GM12878 (cell line): Measurements from ENCODE around the gene TIMM50. TPM values are rescaled to one million over a fixed set of nuclear protein-coding genes. Genes with fewer than 3 reads are reported as not detected.

Experiments used
- ATAC-seq: fragments of 200-7000 bp; cut with Tn5 transposase; 3 replicates; pipeline ENCODE4 v1.9.1; 2020; ENCODE audit warnings: mild to moderate bottlenecking, moderate library complexity
- BruUV-seq: library from RNA; stranded (reverse); fragments of 400-500 nt; replicated peaks from 2 replicates; lab custom pipeline; 2021; lab: Mats Ljungman, UMichigan
- CTCF ChIA-PET: fragments of 300-600 bp; sonication (Branson Sonifier 250); formaldehyde crosslinking; extraction: SDS; loops from one replicate; lab custom pipeline; 2021; ENCODE audit warnings: inconsistent platforms; lab: Yijun Ruan, JAX
- POLR2A ChIA-PET: fragments of 350-600 bp; formaldehyde crosslinking; extraction: SDS; loops from one replicate; lab custom pipeline; 2021; ENCODE audit warnings: inconsistent platforms; lab: Charles Lee
- RAD21 ChIA-PET: fragments of 300-600 bp; sonication (Branson Sonifier 250); formaldehyde crosslinking; loops from one replicate; lab custom pipeline; 2023; ENCODE audit warnings: antibody characterized with exemption; ENCODE audit not compliant: unreplicated experiment; lab: Charles Lee
- SMC1A ChIA-PET: fragments of 300-600 bp; sonication (Branson Sonifier 250); formaldehyde crosslinking; loops from one replicate; lab custom pipeline; 2023; ENCODE audit not compliant: unreplicated experiment, uncharacterized antibody; lab: Charles Lee
- DNase-seq: peaks from one replicate; pipeline ENCODE4 v3.0.0-alpha.2; 2011; ENCODE audit warnings: low read depth, low spot score
- FAIRE-seq: peaks from 3 replicates; lab custom pipeline; 2011; peaks lifted over from hg19 to GRCh38; lab: Jason Lieb, UNC
- H2AFZ ChIP-seq: 2 replicates; pipeline ENCODE4 v1.6.0; 2011; ENCODE audit warnings: low read depth, low read length, control low read depth; ENCODE audit not compliant: control insufficient read depth
- H3K27ac ChIP-seq: 2 replicates; pipeline ENCODE4 v1.5.1; 2011; ENCODE audit warnings: control low read depth; ENCODE audit not compliant: control insufficient read depth, insufficient read depth
- H3K27me3 ChIP-seq, 2 experiments: replicated peaks in 1 of 2; 2 replicates each; pipeline versions ENCODE4 v1.6.0 to v1.6.1; 2011; ENCODE audit warnings: low read length in 1 of 2; ENCODE audit not compliant: control insufficient read depth in 2 of 2, insufficient read depth in 2 of 2
- H3K36me3 ChIP-seq, 2 experiments: 2 replicates each; pipeline ENCODE4 v1.5.1; 2011; ENCODE audit warnings: low read length in 1 of 2; ENCODE audit not compliant: control insufficient read depth in 2 of 2, insufficient read depth in 2 of 2
- H3K4me1 ChIP-seq: 2 replicates; pipeline ENCODE4 v1.6.1; 2011; ENCODE audit warnings: mild to moderate bottlenecking, low read length, moderate library complexity, mixed read lengths; ENCODE audit not compliant: control insufficient read depth, insufficient read depth
- H3K4me2 ChIP-seq: 2 replicates; pipeline ENCODE4 v1.6.0; 2011; ENCODE audit warnings: control low read depth; ENCODE audit not compliant: control insufficient read depth, insufficient read depth
- H3K4me3 ChIP-seq: fragments of 200-600 bp; sonication (generic); 2 replicates; pipeline ENCODE4 v1.5.1; 2016
- H3K79me2 ChIP-seq: 2 replicates; pipeline ENCODE4 v1.6.0; 2011; ENCODE audit warnings: low read length; ENCODE audit not compliant: control insufficient read depth, insufficient read depth
- H3K9ac ChIP-seq: 2 replicates; pipeline ENCODE4 v1.8.0; 2011; ENCODE audit warnings: low read length, control low read depth, mixed read lengths; ENCODE audit not compliant: control insufficient read depth, insufficient read depth
- H3K9me3 ChIP-seq: replicated peaks from 3 replicates; pipeline ENCODE4 v1.5.1; 2011; ENCODE audit warnings: mild to moderate bottlenecking, low read length; ENCODE audit not compliant: control insufficient read depth, insufficient read depth
- H4K20me1 ChIP-seq: 2 replicates; pipeline ENCODE4 v1.6.0; 2011; ENCODE audit not compliant: control insufficient read depth, insufficient read depth
- BCL11A ChIP-seq: IDR thresholded peaks from 2 replicates; pipeline ENCODE4 v1.6.1; 2011; ENCODE audit warnings: low read depth, low read length
- BHLHE40 ChIP-seq, 2 experiments: fragments of 450-650 bp in 1 of 2; IDR thresholded peaks; 2 replicates each; pipeline ENCODE4 v1.6.1; 2011 to 2017; ENCODE audit warnings: low read depth in 2 of 2, borderline replicate concordance in 1 of 2, improper control_type of control experiment in 1 of 2, low read length in 1 of 2, mild to moderate bottlenecking in 1 of 2
- CBFB ChIP-seq: IDR thresholded peaks from 2 replicates; pipeline ENCODE4 v1.6.1; 2016; ENCODE audit warnings: antibody characterized with exemption, low read depth
- EED ChIP-seq: sonication (generic); IDR thresholded peaks from 2 replicates; pipeline ENCODE4 v1.6.1; 2016; ENCODE audit warnings: antibody characterized with exemption, low read depth
- EGR1 ChIP-seq, 2 experiments: IDR thresholded peaks; 1 replicate in 1 of 2; 2 replicates in 1 of 2; pipeline ENCODE4 v1.6.1; 2011 to 2012; ENCODE audit warnings: low read depth in 2 of 2, low read length in 2 of 2, borderline replicate concordance in 1 of 2, mild to moderate bottlenecking in 1 of 2, moderate library complexity in 1 of 2
- HDAC6 ChIP-seq: fragments of 200-600 bp; sonication (generic); IDR thresholded peaks from one replicate; pipeline ENCODE4 v1.8.0; 2017; ENCODE audit warnings: antibody characterized with exemption; ENCODE audit not compliant: unreplicated experiment
- IKZF1 ChIP-seq: fragments of 450-650 bp; conservative IDR thresholded peaks from 2 replicates; pipeline ENCODE4 v1.6.1; 2017; ENCODE audit warnings: antibody characterized with exemption, mild to moderate bottlenecking
- LARP7 ChIP-seq: fragments of 450-650 bp; IDR thresholded peaks from 2 replicates; pipeline ENCODE4 v1.6.1; 2017; ENCODE audit warnings: mild to moderate bottlenecking
- NBN ChIP-seq: fragments of 450-650 bp; IDR thresholded peaks from 2 replicates; pipeline ENCODE4 v1.6.1; 2016
- NFYB ChIP-seq: IDR thresholded peaks from 2 replicates; pipeline ENCODE4 v1.6.1; 2011; ENCODE audit warnings: low read depth, mild to moderate bottlenecking, low read length, improper control_type of control experiment, moderate library complexity; ENCODE audit not compliant: insufficient read depth
- NRF1 ChIP-seq: conservative IDR thresholded peaks from 2 replicates; pipeline ENCODE4 v1.6.1; 2011; ENCODE audit warnings: mild to moderate bottlenecking, low read depth, low read length, improper control_type of control experiment
- PML ChIP-seq: IDR thresholded peaks from 2 replicates; pipeline ENCODE4 v1.6.1; 2012; ENCODE audit warnings: low read length, inconsistent platforms
- POLR2A ChIP-seq: IDR thresholded peaks from 2 replicates; pipeline ENCODE4 v1.6.1; 2011; ENCODE audit warnings: low read depth, mild to moderate bottlenecking, low read length
- POU2F2 ChIP-seq: IDR thresholded peaks from 3 replicates; pipeline ENCODE4 v1.6.1; 2011; ENCODE audit warnings: low read depth, mild to moderate bottlenecking, low read length, borderline replicate concordance
- SIN3A ChIP-seq: IDR thresholded peaks from 2 replicates; pipeline ENCODE4 v1.6.1; 2012; ENCODE audit warnings: low read depth, low read length, improper control_type of control experiment
- SMAD1 ChIP-seq: fragments of 450-650 bp; IDR thresholded peaks from 2 replicates; pipeline ENCODE4 v1.6.1; 2018; ENCODE audit warnings: mild to moderate bottlenecking, low read depth; ENCODE audit not compliant: partially characterized antibody
- STAT3 ChIP-seq: IDR thresholded peaks from 2 replicates; pipeline ENCODE4 v1.6.1; 2011; ENCODE audit warnings: low read depth, low read length, improper control_type of control experiment
- TCF3 ChIP-seq: IDR thresholded peaks from 2 replicates; pipeline ENCODE4 v1.6.1; 2012; ENCODE audit warnings: low read depth, mild to moderate bottlenecking, low read length, borderline replicate concordance; ENCODE audit not compliant: insufficient read depth
- ZNF24 ChIP-seq: fragments of 450-650 bp; IDR thresholded peaks from 2 replicates; pipeline ENCODE4 v1.6.1; 2017; ENCODE audit warnings: antibody characterized with exemption, mild to moderate bottlenecking
- WGBS: methylation state at CpG from one replicate; pipeline ENCODE4 v1.1.6; 2016; ENCODE audit warnings: low lambda C conversion rate; ENCODE audit not compliant: insufficient replicate concordance, insufficient coverage; ENCODE audit errors: missing lambda C conversion rate; 5-methylcytosine and 5-hydroxymethylcytosine counted together
- in situ Hi-C: fragments of 300-500 bp; cut with MboI; formaldehyde crosslinking; loops from 9 replicates; pipeline ENCODE4 v1.14.3; 2018; ENCODE audit warnings: mixed read lengths
- intact Hi-C: fragments of 100-400 bp; cut with micrococcal nuclease; formaldehyde crosslinking; loops from one replicate; pipeline ENCODE4 v1.14.2; 2022; ENCODE audit not compliant: unreplicated experiment
- polyA plus RNA-seq, 11 experiments: library from polyadenylated mRNA; depleted of rRNA in 4 of 11; unstranded in 6 of 11; stranded (reverse) in 5 of 11; fragments of >200 nt; fragmentation: Nextera tagmentation in 4 of 11; fragmentation: Illumina TruSeq in 1 of 11; extraction: Ambion mirVana in 4 of 11; extraction: Trizol in 1 of 11; gene quantifications; 1 replicate in 1 of 11; 2 replicates in 10 of 11; pipeline versions ENCODE4 v1.2.1 to v1.2.3, GENCODE V29; 2011 to 2016; ENCODE audit warnings: inconsistent platforms in 2 of 11, missing spikeins in 2 of 11, low read depth in 1 of 11
- total RNA-seq, 4 experiments: library from RNA; depleted of rRNA in 3 of 4; stranded (reverse); fragments of >200 nt in 3 of 4; fragmentation: Illumina TruSeq in 1 of 4; extraction: Trizol in 1 of 4; gene quantifications; 2 replicates each; pipeline versions ENCODE4 v1.2.1 to v1.2.3, GENCODE V29; 2013 to 2021
- TF ChIP-seq, protein P1 (sequence below): fragments of 450-650 bp; IDR thresholded peaks from 2 replicates; pipeline ENCODE4 v1.6.1; 2017; ENCODE audit warnings: mild to moderate bottlenecking, moderate library complexity
- TF ChIP-seq, protein P2 (sequence below): IDR thresholded peaks from 2 replicates; pipeline ENCODE4 v1.6.1; 2011; ENCODE audit warnings: low read depth, mild to moderate bottlenecking, low read length, moderate library complexity, borderline replicate concordance; ENCODE audit errors: extremely low read depth

The TIMM50 gene
- total and polyA plus RNA-seq, 10 of the 15 experiments (the other 5 are each of a cell fraction or from before 2014, with no cell fraction given) = 15.6 to 146 (median 101) TPM

DNA sequence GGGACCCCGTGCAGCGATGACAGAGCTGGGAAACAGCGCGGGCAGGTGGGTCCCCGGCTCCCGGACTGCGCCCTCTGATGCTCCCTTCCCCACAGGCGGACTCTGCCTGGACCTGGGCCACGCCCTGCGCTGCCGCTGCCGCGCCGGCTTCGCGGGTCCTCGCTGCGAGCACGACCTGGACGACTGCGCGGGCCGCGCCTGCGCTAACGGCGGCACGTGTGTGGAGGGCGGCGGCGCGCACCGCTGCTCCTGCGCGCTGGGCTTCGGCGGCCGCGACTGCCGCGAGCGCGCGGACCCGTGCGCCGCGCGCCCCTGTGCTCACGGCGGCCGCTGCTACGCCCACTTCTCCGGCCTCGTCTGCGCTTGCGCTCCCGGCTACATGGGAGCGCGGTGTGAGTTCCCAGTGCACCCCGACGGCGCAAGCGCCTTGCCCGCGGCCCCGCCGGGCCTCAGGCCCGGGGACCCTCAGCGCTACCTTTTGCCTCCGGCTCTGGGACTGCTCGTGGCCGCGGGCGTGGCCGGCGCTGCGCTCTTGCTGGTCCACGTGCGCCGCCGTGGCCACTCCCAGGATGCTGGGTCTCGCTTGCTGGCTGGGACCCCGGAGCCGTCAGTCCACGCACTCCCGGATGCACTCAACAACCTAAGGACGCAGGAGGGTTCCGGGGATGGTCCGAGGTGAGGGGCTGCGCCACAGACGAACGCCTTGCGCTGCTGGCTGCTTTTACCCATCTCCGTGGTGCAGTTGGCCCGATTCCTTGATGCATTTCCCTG lies 26.5 kb downstream of the TIMM50 start:
- POLR2A ChIA-PET = no interaction called here
- DNase-seq = no peak
- H3K79me2 ChIP-seq = no peaks in the 10 kb centered on the region
- peak; percentile 23 for FAIRE-seq
- BruUV-seq = no TSS peak
- SMC1A ChIA-PET = no interaction called here
- H3K36me3 ChIP-seq = no peaks in the 10 kb centered on the region
- 6% methylated on average over 76 of the region's 96 CpGs for WGBS
- RAD21 ChIA-PET = no interaction called here
- no peak overlapping the region for H3K27ac ChIP-seq
- no peaks in the 10 kb centered on the region; a peak in 1 of 4 replicates for H3K27me3 ChIP-seq
- in situ Hi-C loops = no loop called here
- ATAC-seq = peak; percentile 81
- no peaks in the 10 kb centered on the region for H4K20me1 ChIP-seq
- intact Hi-C loops = no loop called here
- H3K4me1 ChIP-seq = peaks cover 8% of the 10 kb centered on the region; the same call in 1 of the 2 replicates
- H2AFZ ChIP-seq = peak overlapping the region; percentile 89
- CTCF ChIA-PET = interaction anchor here (1.0 to 1.8 kb wide), 3 partner anchors 8 to 67 kb away, joined by 3 to 4 read pairs (median 4); no protein-coding TSS in a partner anchor
- peak overlapping the region; percentile 64; the same call in 1 of the 2 replicates for H3K4me3 ChIP-seq
- peak overlapping the region; percentile 94 for H3K4me2 ChIP-seq
- H3K9me3 ChIP-seq = no peaks in the 10 kb centered on the region; the same call in 2 of the 3 replicates
- H3K9ac ChIP-seq = peak overlapping the region; percentile 50; the same call in 1 of the 2 replicates
- TF ChIP-seq SIN3A (0 out of 2 replicates have a peak, but pooled peaks have one; percentile 19), SMAD1 (no peak), HDAC6 (peak; percentile 84), LARP7 (peak; percentile 67; the same call in 1 of the 2 replicates), PML (no peak), STAT3 (no peak), NFYB (no peak), POU2F2 (no peak), NRF1 (0 out of 2 replicates have a peak, but pooled peaks have one; percentile 24), EGR1 (IDR thresholded peaks at IDR 0.05; ENCODE audit: borderline replicate concordance in 1 of 2, low read depth in 2 of 2, low read length in 2 of 2) (0 out of 3 replicates have a peak, but pooled peaks of 1 of the 2 experiments have one; percentile 26), BCL11A (no peak), BHLHE40 (IDR thresholded peaks at IDR 0.05; ENCODE audit: borderline replicate concordance in 1 of 2, low read depth in 2 of 2, low read length in 1 of 2) (peak; percentile 89 to 98), POLR2A (0 out of 2 replicates have a peak, but pooled peaks have one; percentile 35), EED (no peak), IKZF1 (peak; percentile 79), CBFB (no peak), NBN (no peak), TCF3 (no peak), ZNF24 (no peak)
- TF ChIP-seq, protein P1, sequence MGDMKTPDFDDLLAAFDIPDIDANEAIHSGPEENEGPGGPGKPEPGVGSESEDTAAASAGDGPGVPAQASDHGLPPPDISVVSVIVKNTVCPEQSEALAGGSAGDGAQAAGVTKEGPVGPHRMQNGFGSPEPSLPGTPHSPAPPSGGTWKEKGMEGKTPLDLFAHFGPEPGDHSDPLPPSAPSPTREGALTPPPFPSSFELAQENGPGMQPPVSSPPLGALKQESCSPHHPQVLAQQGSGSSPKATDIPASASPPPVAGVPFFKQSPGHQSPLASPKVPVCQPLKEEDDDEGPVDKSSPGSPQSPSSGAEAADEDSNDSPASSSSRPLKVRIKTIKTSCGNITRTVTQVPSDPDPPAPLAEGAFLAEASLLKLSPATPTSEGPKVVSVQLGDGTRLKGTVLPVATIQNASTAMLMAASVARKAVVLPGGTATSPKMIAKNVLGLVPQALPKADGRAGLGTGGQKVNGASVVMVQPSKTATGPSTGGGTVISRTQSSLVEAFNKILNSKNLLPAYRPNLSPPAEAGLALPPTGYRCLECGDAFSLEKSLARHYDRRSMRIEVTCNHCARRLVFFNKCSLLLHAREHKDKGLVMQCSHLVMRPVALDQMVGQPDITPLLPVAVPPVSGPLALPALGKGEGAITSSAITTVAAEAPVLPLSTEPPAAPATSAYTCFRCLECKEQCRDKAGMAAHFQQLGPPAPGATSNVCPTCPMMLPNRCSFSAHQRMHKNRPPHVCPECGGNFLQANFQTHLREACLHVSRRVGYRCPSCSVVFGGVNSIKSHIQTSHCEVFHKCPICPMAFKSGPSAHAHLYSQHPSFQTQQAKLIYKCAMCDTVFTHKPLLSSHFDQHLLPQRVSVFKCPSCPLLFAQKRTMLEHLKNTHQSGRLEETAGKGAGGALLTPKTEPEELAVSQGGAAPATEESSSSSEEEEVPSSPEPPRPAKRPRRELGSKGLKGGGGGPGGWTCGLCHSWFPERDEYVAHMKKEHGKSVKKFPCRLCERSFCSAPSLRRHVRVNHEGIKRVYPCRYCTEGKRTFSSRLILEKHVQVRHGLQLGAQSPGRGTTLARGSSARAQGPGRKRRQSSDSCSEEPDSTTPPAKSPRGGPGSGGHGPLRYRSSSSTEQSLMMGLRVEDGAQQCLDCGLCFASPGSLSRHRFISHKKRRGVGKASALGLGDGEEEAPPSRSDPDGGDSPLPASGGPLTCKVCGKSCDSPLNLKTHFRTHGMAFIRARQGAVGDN = peak; percentile 76; the same call in 1 of the 2 replicates
- TF ChIP-seq, protein P2, sequence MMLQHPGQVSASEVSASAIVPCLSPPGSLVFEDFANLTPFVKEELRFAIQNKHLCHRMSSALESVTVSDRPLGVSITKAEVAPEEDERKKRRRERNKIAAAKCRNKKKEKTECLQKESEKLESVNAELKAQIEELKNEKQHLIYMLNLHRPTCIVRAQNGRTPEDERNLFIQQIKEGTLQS = no peak
